ENCODE measurements around the gene RARRES1. TPM values are rescaled to one million over a fixed set of nuclear protein-coding genes. Genes with fewer than 3 reads are reported as not detected.
A peak's percentile ranks its signal among the peaks of the same experiment; 100 is the strongest.

RARRES1 gene
- total RNA-seq, 1 experiment from 2014 or later, result not detected

GRCh38 chr3:158717576-158717975 lies 14.7 kb downstream of the RARRES1 start:
- no TSS peak for BruUV-seq (replicated peaks)
- H3K36me3 Mint-ChIP-seq (ENCODE audit: insufficient read depth, unreplicated experiment), result no peaks in the 10 kb centered on the region
- TF ChIP-seq CTCF (IDR thresholded peaks at IDR 0.05; ENCODE audit: unreplicated experiment), result no peak
- H3K4me3 Mint-ChIP-seq (ENCODE audit: unreplicated experiment), result no peak overlapping the region
- intact Hi-C loops (cut with micrococcal nuclease), result no loop called here
- ChIA-PET POLR2A (no interaction called here), CTCF (interaction anchor here (0.7 to 9.9 kb wide), 4 partner anchors 10 to 77 kb away, joined by 3 to 79 read pairs (median 4); no protein-coding TSS in a partner anchor)
- H3K9me3 Mint-ChIP-seq (ENCODE audit: unreplicated experiment), result no peaks in the 10 kb centered on the region
- no peaks in the 10 kb centered on the region for H3K27me3 Mint-ChIP-seq (ENCODE audit: insufficient read depth, unreplicated experiment)
- H3K4me1 Mint-ChIP-seq (ENCODE audit: insufficient read depth, unreplicated experiment), result peaks cover 22% of the 10 kb centered on the region
- DNase-seq (ENCODE audit: unreplicated experiment), result no peak
- H3K27ac Mint-ChIP-seq (ENCODE audit: low read depth, unreplicated experiment), result peak overlapping the region; percentile 87

GRCh38 chr3:158713094-158713499 lies 19.2 kb downstream of the RARRES1 start:
- no TSS peak for BruUV-seq (replicated peaks)
- intact Hi-C loops (cut with micrococcal nuclease), result no loop called here
- H3K27ac Mint-ChIP-seq (ENCODE audit: low read depth, unreplicated experiment), result no peak overlapping the region
- no peak for TF ChIP-seq CTCF (IDR thresholded peaks at IDR 0.05; ENCODE audit: unreplicated experiment)
- H3K4me1 Mint-ChIP-seq (ENCODE audit: insufficient read depth, unreplicated experiment), result peaks cover 31% of the 10 kb centered on the region
- CTCF ChIA-PET, result interaction anchor here (0.7 to 9.9 kb wide), 6 partner anchors 9 to 80 kb away, joined by 3 to 79 read pairs (median 4); no protein-coding TSS in a partner anchor
- no peak for DNase-seq (ENCODE audit: unreplicated experiment)
- no peak overlapping the region for H3K4me3 Mint-ChIP-seq (ENCODE audit: unreplicated experiment)
- no peaks in the 10 kb centered on the region for H3K9me3 Mint-ChIP-seq (ENCODE audit: unreplicated experiment)
- POLR2A ChIA-PET, result interaction anchor here (1.2 kb wide), 1 partner anchor 12 kb away, joined by 4 read pairs; no protein-coding TSS in a partner anchor
- no peaks in the 10 kb centered on the region for H3K27me3 Mint-ChIP-seq (ENCODE audit: insufficient read depth, unreplicated experiment)
- peaks cover 7% of the 10 kb centered on the region for H3K36me3 Mint-ChIP-seq (ENCODE audit: insufficient read depth, unreplicated experiment)

- BruUV-seq (replicated peaks), result no TSS peak
- Mint-ChIP-seq H3K36me3 (ENCODE audit: insufficient read depth, unreplicated experiment) (peaks cover 7% of the 10 kb centered on the region), H3K27ac (ENCODE audit: low read depth, unreplicated experiment) (no peak overlapping the region), H3K27me3 (ENCODE audit: insufficient read depth, unreplicated experiment) (no peaks in the 10 kb centered on the region), H3K4me3 (ENCODE audit: unreplicated experiment) (no peak overlapping the region), H3K9me3 (ENCODE audit: unreplicated experiment) (no peaks in the 10 kb centered on the region), H3K4me1 (ENCODE audit: insufficient read depth, unreplicated experiment) (peaks cover 27% of the 10 kb centered on the region)
- ChIA-PET POLR2A (interaction anchor here (1.2 kb wide), 1 partner anchor 12 kb away, joined by 4 read pairs; no protein-coding TSS in a partner anchor), CTCF (interaction anchor here (1.0 to 9.9 kb wide), 3 partner anchors 15 to 81 kb away, joined by 3 to 79 read pairs (median 3); no protein-coding TSS in a partner anchor)
- intact Hi-C loops (cut with micrococcal nuclease), result no loop called here
- no peak for TF ChIP-seq CTCF (IDR thresholded peaks at IDR 0.05; ENCODE audit: unreplicated experiment)
- DNase-seq (ENCODE audit: unreplicated experiment), result no peak
These were observed 19.8 kb downstream of the RARRES1 start for GRCh38 chr3:158712443-158712842.

GRCh38 chr3:158711886-158712285 lies 20.4 kb downstream of the RARRES1 start:
- no peak overlapping the region for H3K4me3 Mint-ChIP-seq (ENCODE audit: unreplicated experiment)
- ChIA-PET CTCF (interaction anchor here (9.9 kb wide), 1 partner anchor 16 kb away, joined by 79 read pairs; no protein-coding TSS in a partner anchor), POLR2A (interaction anchor here (0.6 kb wide), 1 partner anchor 77 kb away, joined by 3 read pairs; no protein-coding TSS in a partner anchor)
- H3K36me3 Mint-ChIP-seq (ENCODE audit: insufficient read depth, unreplicated experiment), result peaks cover 7% of the 10 kb centered on the region
- intact Hi-C loops (cut with micrococcal nuclease), result no loop called here
- peak; percentile 51 for DNase-seq (ENCODE audit: unreplicated experiment)
- TF ChIP-seq CTCF (IDR thresholded peaks at IDR 0.05; ENCODE audit: unreplicated experiment), result no peak
- H3K4me1 Mint-ChIP-seq (ENCODE audit: insufficient read depth, unreplicated experiment), result peaks cover 21% of the 10 kb centered on the region
- H3K9me3 Mint-ChIP-seq (ENCODE audit: unreplicated experiment), result no peaks in the 10 kb centered on the region
- peak overlapping the region; percentile 80 for H3K27ac Mint-ChIP-seq (ENCODE audit: low read depth, unreplicated experiment)
- no TSS peak for BruUV-seq (replicated peaks)
- no peaks in the 10 kb centered on the region for H3K27me3 Mint-ChIP-seq (ENCODE audit: insufficient read depth, unreplicated experiment)

All from MCF 10A (cell line).